Middle frontal gyrus (tissue), 1 donor: ENCODE measurements around the gene DCC.

ENCODE experiments used
- DNase-seq: peaks from one replicate; pipeline ENCODE4 v3.0.0-alpha.2; 2015; ENCODE audit warnings: low spot score; ENCODE audit errors: extremely low spot score

DCC gene

DNA sequence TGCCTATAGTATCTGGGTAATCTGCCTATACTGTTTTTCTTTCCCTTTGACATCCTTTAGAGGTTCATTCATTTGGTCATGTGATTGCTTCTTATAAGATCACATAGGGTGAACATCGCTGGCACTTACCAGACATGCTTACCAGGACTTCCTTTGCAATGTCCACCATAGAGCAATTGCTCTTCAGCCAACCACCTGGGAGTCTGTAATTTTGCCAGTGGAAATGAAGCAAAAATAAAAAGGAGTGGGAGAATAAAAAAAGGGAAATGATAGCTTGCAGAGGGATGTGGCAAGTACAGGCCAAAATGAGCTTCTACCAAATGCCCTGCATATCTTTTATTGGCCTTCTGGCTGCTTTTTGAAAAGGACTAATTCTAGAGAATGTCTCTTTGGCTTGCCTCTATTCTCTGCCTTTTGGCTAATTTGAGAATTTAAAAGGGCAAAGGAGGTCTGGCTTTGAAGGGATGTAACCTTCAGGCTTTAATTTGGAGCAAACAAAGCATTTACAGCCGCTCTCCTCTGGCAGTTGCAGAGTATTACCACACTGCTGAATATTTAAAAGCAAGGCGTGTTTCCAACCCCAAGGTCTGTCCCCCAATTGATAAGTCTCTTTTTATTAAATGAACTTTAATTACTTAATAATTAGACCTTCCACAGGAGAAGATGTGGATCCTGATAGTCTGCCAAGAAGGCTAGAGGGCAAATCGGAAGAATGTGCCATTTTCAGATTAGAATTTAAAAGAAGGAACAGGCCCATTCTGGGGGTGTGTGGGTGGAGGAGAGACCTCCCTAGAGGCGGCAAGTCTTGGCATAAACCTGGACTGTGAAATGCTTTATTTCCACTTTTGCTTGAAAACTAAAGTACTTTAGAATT lies 557.9 kb downstream of the DCC start:
- no peak for DNase-seq

DNA sequence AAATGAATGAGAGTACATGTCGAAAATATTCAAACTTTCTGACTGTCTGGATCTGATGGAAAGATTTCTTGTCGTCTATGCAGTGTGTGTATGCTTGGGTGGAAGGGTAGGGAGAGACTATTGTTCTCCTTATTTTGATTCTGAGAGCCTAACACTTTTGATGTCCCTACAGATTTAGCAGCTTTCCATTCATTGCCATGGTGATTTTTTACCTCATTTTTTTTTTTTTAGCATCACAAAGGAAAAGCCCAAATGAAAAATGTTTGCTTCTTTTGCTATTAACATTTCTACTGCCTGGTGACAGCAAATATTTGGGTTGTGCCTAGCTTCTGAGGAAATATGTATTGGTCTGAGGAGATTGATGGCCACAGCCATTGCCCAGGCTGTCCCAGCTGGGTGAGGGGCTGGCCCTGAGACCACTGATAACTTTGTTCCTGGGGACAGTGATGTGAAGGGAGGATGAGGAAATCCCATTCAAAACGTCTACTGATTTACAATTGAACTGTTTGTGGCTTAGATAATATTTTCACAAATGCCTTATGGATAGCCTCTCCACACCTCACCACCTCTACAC lies 558.6 kb downstream of the DCC start:
- no peak for DNase-seq

DNA sequence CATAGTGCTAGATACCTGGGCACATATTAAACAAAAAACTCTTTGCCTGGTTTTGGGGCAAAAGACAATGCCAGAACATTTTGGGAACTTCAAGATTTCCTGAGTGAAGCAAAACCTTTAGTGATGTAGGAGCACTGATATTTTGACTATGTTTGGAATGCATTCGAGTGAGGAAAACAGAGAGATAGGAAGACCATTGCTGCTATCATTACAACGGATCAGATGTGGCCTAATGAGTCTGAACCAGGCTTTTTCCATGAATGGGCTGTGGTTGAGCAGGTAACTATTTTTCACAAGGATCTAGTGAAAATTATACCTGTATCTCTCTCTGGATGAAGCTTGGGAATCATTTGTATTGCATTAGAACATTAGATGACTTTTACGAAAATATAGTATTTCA lies 562.2 kb downstream of the DCC start:
- DNase-seq: no peak

DNA sequence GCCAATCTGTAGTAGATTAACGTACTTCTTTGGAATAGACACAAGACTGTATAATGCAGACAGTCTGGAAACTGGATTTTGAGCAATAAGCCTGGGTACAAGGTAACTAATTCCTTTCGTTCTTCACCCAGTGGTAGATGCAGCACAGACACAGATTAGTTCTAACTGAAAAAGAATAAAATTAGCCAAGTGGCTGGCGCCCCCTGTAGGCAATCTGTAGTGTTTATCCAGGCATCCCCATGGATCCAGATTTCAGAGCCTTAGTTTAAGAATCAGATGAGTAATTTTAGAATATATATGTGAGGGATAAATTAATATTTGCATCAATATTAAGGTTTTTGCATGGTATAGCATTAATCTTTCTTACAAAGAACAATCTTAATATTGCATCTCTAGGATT lies 563.9 kb downstream of the DCC start:
- no peak for DNase-seq

DNA sequence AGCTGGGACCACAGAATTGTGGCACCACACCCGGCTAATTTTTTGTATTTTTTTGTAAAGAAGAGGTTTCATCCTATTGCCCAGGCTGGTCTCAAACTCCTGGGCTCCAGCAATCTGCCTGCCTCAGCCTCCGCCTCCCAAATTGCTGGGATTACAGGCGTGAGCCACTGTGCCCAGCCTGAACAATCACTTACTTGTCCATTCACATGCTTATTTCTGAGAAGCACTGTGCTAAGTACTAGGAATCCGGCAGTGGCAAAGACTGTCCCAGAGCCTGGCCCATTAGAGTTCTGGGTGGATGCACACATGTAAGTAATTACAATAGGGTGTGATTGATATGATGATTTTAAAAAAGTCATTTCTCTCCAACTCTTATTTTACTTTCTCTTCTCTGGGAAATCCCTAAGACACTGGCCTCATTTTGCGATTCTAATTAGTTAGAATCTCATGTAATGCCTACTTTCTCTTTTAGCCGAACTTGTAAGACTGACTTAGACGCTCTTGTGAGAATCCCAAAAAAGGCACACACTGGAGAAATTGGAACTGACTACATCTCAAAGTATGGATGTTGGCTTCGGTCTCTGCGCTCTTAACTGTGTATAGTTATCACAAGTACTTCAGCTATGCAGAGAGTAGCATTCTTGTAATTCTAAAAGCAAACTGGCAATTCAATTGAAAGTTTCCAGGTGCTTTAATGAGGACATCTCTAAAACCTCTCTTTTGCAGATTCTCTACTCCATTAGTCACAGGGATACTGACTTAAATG lies 567.7 kb downstream of the DCC start:
- DNase-seq: no peak

DNA sequence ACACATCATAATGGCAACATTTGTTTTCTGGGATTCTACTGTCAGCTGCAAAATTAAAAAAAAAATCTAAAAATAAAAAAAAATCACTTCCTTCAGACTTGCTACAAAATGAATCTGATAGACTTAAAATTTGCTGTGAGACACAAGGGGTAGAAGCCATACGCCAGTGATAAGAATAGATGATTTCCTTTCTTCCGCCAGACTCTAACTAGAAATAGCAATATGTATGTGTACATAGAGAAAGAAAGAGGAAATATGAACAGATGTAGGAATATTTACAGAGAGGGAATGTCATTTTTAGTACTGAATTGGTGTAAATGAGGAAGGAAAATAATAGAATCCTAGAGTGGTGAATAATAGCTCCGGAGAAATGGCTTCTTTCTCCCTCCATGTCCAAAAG lies 574.2 kb downstream of the DCC start:
- no peak for DNase-seq

DNA sequence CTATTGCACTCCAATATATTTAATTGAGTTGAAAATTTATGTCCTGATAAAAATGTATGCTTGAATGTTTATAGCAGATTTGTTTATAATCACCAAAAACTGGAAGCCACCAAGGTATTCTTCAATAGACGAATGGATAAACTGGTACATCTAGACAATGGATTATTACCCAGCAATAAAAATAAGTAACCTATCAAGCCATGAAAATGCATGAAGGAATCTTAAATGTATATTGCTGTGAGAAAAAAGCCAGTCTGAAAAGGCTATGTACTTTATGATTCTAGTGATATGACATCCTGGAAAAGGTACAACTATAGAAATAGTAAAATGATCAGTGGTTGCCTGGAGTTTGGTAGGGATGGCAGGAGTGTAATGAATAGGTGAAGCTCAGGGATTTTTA lies 580.7 kb downstream of the DCC start:
- no peak for DNase-seq

DNA sequence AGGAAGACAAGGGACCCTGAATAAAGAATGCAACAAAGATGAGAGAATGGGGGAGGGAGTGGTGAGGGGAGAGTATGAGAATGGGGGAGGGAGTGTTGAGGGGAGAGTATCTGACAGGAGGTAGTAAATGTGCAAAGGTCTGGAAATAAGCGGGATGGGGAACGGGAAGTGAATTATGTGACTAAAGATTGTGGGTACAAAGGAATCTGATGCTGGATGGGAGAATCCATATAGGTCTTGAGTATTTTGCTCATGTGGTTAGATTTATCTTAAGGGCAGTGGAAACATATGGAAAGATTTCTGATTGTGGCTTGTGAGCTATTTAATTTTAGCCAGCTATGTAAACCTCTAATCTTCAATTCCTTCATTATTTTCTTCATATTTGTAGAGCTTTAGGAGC lies 593.4 kb downstream of the DCC start:
- DNase-seq: no peak

DNA sequence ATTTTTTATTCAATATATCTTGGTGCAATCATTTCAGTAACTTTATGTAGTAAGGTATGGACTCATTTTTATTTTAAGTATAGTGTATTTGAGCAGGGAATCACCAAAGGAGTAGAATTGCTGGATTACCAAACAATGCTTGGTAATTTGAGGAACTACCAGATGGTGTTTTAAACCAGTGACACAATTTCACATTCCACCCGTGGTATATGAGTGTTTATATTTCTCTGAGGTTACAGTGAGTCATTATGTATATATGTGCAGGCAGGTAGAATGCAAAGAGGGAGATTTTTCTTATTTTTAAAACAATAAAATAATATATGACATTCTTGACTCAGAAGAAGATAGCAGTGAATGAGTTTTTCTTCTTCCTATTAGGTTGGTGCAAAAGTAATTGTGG lies 596.9 kb downstream of the DCC start:
- no peak for DNase-seq

DNA sequence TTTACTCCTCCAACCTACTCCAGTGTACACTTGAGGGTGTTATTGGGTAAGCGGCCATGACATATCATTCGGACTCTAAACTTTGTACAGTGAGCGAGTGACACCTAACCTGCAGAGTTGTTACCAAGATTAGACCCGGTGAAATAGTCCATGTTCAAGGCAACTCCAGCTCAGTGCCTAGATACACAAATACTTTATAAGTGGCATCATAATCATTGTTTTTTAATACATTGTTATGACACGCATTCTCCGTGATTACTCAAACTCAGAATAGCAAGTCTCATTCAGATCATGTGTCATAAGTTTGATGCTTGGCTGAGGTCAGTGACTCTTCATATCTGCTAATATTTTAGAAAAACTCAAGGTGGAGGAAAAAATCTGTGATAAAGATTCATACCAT lies 597.8 kb downstream of the DCC start:
- no peak for DNase-seq

DNA sequence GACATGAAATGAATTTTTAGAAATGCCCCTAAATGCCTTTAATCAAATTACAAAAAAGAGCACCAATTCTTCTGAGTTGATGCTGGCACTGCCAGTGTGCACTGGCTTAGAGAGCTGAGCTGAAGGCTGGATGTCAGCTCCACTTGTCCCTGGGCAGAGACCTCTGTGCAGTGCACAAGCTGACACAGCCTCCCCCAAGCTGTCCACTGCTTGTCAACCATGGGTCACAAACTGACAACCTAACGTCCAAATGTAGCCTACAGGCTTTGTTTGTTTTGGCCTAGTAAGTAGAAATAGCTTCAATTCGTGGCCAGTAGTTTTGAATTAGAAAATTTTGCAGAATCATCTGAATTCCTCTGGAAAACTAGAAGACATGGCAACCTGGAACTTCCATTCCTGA lies 605.6 kb downstream of the DCC start:
- no peak for DNase-seq

DNA sequence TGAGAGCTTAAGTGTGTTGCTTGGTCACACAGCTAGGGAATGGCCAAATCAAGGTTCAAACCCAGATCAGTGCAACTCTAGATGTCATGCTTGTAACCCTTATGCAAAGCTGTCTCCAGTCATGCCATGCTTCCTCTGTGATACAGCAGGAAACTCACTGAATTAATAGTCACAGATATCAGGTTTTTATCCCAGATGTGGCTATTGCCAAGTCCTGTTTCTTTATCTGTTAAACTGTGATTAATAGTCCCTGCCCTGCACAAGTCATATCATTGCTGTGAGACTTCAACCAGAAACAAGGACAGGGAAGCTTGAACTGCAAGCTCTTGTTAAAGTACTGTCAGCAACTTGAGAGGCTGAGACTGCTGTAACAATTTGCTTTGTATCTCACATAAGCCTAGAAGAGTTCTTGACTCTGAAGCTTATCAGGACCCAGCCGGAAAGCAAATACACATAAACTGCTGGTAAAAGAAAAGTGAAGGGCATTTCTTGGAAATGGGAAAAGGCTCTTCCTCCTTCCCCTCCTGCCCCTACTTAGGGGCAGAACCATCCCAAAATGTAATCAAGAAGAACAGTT lies 609.0 kb downstream of the DCC start:
- no peak for DNase-seq

DNA sequence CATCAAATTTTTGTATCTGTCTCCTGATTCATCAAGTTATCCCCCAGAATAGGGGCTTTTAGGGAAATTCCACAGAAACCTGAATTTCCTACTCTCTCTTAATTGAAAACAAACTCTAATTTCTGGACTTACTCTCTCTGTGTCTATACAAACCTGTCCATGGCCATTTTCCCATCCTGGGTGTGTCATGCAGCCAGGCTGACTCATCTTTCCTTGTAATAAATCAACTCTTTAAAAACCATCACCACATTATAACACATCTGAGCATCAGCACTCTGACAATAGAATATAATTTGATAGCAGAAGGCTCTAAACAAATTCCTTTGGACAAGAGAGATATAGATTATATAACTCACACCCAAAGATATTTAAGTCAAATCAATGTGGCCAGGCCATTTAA lies 610.2 kb downstream of the DCC start:
- DNase-seq: no peak

DNA sequence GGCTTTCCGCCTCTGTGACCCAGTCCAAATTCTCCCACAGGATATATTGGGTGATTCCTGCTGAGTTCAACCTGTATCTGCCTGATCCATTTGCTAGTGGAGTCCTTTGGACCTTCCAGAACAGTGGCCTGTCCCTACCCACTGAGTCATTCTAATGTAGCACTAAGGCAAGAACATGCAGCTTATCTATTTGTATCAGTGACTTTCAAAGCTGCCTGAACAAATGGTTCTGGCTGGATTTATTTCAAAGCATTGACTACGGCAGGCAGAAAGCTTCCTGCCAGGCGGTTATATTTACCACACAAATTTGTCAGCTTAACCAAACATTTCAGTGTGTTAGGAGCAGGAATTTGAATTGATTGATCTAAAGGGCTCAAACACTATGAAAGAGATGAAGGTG lies 613.4 kb downstream of the DCC start:
- DNase-seq: no peak

DNA sequence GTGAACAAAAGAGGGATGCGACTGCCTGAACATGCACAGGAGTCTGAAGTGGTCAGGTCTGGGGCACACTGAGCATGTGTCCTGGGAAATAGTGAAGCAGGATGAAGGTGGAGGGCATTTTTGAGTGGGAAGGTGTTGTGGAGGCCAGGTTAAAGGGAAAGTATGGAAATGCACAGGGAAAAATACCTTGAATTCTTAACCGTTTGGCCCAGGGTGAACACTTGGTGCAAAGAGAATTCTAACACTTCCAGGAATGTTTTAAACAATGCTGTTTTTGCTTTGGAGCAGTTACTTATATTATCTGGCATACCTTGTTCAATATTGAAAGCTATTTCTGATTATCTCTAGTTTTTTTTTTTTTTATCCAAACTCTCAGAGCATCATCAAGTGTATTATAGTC lies 623.5 kb downstream of the DCC start:
- DNase-seq: no peak

DNA sequence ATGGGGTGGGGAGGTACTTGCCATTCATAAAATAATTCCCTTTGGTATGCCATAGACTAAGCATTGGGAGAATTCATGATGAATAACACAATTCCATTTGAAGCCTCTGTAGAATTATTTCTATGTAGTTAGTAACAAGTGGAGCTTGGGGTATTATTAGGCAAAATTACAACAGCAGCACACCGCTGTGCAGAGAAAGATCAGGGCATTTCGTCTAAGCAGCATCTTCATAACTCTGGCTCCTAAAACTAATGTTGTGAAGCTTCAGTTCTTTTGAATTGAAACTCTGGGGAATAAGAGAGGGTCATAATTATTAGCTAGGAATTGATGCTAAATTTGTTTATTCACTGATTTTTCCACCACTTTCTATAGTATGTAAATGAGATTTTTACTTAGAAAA lies 630.7 kb downstream of the DCC start:
- DNase-seq: no peak

DNA sequence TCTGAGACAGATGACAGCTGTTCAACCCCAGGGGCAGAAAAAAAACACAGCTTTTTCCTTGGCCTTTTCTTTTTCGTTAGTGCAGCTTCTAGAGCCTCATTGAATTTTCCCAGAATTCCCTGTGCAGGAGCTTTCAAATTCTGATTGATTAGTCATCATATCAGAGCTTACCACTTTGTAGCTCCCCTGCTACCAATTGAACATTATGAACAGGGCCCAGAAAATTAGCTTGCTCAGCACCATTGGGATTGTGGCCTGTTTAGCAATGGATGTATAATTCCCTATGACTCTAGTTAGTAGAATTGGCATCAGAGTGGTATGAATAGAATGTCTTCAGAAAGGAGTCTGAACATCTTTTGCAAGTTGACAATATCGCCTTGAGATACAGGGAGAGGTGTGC lies 631.1 kb downstream of the DCC start:
- no peak for DNase-seq

DNA sequence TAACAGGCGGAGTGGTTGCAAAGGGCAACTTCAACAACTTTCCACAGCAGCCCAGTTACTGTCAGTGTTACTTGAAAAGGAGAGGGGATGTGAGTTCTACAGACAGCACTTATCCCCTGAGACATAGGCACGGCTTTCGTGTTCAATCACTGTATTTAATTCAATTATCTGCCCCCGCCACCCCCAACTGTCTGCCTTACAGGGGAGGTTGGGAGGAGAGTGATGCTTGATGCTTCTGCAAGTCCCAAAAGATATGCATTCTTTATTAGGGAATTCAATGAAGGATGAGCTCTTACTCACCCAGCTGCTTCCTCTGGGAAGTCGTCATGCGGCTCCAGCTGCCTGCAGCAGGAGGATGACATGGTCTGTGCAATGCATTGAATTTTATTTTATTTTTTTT lies 639.9 kb downstream of the DCC start:
- DNase-seq: no peak

DNA sequence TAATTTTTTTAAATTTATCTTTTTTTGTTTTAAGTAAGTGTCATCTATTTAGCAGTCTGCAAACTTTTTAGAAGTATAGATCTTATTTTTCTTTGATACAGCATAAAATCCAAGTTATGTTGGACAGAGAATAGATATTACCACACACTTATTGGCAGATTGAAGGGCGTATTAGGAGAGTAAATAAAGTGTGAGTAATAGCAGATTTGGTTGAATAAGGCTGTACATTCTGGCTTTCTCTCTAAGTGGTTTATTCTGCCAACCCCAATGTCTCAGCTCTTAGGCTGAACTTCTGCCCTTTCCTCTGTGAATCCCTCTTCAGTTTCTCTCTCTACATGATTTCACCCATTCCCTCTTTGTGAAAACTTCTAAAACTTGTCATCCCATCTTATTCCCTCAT lies 651.2 kb downstream of the DCC start:
- DNase-seq: no peak

DNA sequence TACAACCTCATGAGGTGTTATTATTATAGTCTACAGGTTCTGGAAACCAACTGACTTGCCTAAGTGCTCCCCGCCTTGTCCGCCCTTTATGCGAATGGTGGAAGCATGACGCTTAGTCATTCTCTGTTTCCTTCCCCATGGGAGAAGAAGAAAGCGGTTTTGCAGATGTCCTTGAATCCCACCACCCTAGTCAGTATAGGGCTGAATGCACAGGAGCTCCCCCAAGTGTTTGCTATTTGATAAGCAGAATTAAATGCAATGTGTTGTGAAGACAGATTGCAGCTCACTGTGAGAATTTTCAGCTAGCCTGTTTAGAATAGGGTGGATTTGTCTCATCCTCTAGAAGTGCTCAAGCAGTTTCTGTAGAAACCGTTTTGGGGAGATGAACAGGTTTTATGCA lies 652.0 kb downstream of the DCC start:
- DNase-seq: no peak

DNA sequence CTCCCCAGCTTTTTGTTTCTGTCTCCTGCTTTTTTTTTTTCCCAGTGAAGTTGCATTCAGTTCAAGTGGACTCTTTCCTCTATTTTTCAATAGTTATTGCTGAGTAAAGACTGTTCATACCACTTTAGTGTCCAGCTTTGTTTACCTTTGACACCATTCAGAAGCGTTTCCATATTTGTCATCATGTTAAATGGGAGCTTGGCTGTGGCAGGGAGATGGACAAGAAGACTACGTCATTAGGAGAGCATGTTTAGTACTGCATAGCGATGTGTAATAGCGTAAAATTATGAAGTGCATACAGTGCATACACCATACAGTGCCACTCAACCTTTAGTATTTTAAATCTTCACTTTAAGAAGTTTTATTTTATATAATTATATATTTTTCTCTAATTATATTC lies 655.9 kb downstream of the DCC start:
- DNase-seq: no peak

DNA sequence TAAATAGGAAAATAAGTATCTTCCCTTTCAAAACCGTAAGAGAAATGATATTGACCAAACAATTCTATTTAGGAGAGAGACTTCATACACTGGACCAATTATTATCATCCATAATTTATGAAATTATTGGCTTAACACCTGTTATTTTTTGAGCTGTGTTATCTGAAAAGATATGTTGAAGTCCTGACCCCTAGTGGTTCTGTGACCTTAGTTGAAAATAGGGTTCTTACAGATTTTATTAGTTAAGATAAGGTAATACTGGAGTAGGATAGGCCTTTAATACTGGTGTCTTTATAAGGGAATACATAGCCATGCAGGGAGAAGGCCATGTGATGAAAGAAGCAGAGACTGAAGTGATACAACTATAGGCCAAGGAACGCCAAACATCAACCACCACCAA lies 659.6 kb downstream of the DCC start:
- DNase-seq: no peak
